ENCODE data around the gene KCNB1.

KCNB1 gene

GRCh38 chr20:49515586-49515985 lies 33.1 kb upstream of the KCNB1 start:
- Histone ChIP-seq H3K27ac (ENCODE audit: low read length) (no peak overlapping the region), H3K4me1 (ENCODE audit: control insufficient read depth, low read depth, low read length) (no peaks in the 10 kb centered on the region), H3K27me3 (ENCODE audit: control insufficient read depth, insufficient read depth, low read length) (no peaks in the 10 kb centered on the region), H3K36me3 (ENCODE audit: control insufficient read depth, low read depth, low read length) (peaks cover 2% of the 10 kb centered on the region), H3K4me3 (ENCODE audit: low read length) (no peak overlapping the region), H3K9ac (ENCODE audit: low read length) (no peak overlapping the region), H3K9me3 (ENCODE audit: control insufficient read depth, low read depth, low read length) (no peaks in the 10 kb centered on the region)

DNA sequence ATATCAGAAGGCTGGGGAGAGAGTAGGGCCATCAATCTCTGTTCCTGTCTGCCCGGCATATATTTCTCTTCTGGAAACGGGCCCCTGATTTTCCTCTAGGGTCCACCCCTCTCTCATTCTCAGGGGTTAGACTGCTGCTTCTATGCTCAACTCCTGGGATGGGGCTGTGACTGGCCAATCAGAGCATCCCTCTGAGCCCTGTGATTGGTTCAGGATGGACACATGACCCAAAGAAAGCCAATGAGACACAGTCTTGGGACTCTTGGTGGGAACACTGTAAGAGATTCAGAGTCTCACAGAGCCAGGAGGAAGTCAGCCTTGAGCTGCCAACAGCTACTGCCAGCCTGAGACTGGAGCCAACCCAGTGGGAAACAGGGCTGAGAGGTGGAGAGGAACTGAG lies 31.0 kb upstream of the KCNB1 start:
- Histone ChIP-seq H3K36me3 (ENCODE audit: control insufficient read depth, low read depth, low read length) (peaks cover 2% of the 10 kb centered on the region), H3K27me3 (ENCODE audit: control insufficient read depth, insufficient read depth, low read length) (no peaks in the 10 kb centered on the region), H3K9ac (ENCODE audit: low read length) (no peak overlapping the region), H3K4me1 (ENCODE audit: control insufficient read depth, low read depth, low read length) (no peaks in the 10 kb centered on the region), H3K4me3 (ENCODE audit: low read length) (no peak overlapping the region), H3K9me3 (ENCODE audit: control insufficient read depth, low read depth, low read length) (no peaks in the 10 kb centered on the region), H3K27ac (ENCODE audit: low read length) (no peak overlapping the region)

GRCh38 chr20:49513009-49513408 lies 30.5 kb upstream of the KCNB1 start:
- no peak overlapping the region for H3K4me3 ChIP-seq (ENCODE audit: low read length)
- no peaks in the 10 kb centered on the region for H3K4me1 ChIP-seq (ENCODE audit: control insufficient read depth, low read depth, low read length)
- no peak overlapping the region for H3K9ac ChIP-seq (ENCODE audit: low read length)
- H3K9me3 ChIP-seq (ENCODE audit: control insufficient read depth, low read depth, low read length) = no peaks in the 10 kb centered on the region
- H3K27ac ChIP-seq (ENCODE audit: low read length) = no peak overlapping the region
- no peaks in the 10 kb centered on the region for H3K27me3 ChIP-seq (ENCODE audit: control insufficient read depth, insufficient read depth, low read length)
- peaks cover 2% of the 10 kb centered on the region for H3K36me3 ChIP-seq (ENCODE audit: control insufficient read depth, low read depth, low read length)

DNA sequence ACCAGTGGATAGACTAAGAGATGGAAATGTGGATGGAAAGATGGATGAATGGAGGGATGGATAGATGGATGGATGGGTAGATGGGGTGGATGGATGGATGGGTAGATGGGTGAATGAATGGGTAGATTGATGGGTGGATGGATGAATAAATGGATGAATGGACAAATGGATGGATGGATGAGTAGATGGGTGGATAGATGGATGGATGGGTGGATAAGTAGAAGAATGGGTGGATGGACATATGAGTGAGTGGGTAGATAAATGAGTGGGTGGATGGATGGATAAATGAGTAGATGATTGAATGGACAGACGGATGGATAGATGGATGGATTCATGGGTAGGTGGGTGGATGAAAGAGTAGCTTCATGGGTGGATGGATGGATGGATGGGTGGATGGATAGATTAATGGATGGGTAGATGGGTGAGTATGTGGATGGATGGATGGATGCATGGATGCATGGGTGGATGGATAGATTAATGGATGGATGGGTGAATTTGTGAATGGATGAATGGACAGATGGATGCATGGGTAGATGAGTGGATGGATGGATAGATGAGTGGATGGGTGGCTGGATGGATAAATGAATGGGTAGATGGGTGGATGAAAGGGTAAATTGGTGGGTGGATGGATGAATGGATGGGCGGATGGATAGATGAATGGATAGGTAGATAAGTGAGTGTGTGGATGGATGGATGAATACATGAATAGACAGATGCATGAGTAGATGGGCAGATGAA lies 29.5 kb upstream of the KCNB1 start:
- no peak overlapping the region for H3K27ac ChIP-seq (ENCODE audit: low read length)
- no peak overlapping the region for H3K4me3 ChIP-seq (ENCODE audit: low read length)
- H3K9me3 ChIP-seq (ENCODE audit: control insufficient read depth, low read depth, low read length) = no peaks in the 10 kb centered on the region
- no peaks in the 10 kb centered on the region for H3K36me3 ChIP-seq (ENCODE audit: control insufficient read depth, low read depth, low read length)
- H3K27me3 ChIP-seq (ENCODE audit: control insufficient read depth, insufficient read depth, low read length) = no peaks in the 10 kb centered on the region
- H3K4me1 ChIP-seq (ENCODE audit: control insufficient read depth, low read depth, low read length) = no peaks in the 10 kb centered on the region
- H3K9ac ChIP-seq (ENCODE audit: low read length) = no peak overlapping the region

DNA sequence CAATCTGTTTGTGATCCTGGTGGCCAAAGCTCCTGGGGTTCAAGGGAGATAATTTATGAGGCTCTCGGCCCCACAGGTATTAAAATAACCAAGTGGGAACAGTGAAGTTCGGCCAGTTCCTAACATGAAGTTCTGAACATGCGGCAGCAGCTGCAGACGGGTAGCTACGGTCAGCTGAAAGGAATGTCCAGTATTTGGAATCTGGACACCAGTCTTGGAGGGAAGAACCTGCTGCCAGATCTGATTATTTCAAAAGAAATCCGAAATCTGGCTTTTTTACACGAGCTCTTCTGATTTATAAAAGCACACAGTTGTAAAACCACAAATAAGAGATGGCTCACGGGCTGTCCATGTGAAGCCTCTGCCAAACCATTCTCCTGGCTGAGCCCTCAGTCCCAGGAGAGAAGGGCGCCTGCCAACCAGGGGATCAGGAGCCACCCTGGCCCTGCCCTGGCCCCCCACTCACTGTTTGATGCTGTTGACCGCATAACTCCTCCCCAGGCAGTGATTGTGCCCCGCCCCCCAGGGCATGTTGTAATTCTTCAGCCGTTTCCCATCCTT lies 28.2 kb upstream of the KCNB1 start:
- no peak overlapping the region for H3K9ac ChIP-seq (ENCODE audit: low read length)
- no peaks in the 10 kb centered on the region for H3K9me3 ChIP-seq (ENCODE audit: control insufficient read depth, low read depth, low read length)
- no peak overlapping the region for H3K4me3 ChIP-seq (ENCODE audit: low read length)
- no peaks in the 10 kb centered on the region for H3K36me3 ChIP-seq (ENCODE audit: control insufficient read depth, low read depth, low read length)
- no peaks in the 10 kb centered on the region for H3K27me3 ChIP-seq (ENCODE audit: control insufficient read depth, insufficient read depth, low read length)
- H3K4me1 ChIP-seq (ENCODE audit: control insufficient read depth, low read depth, low read length) = peaks cover 3% of the 10 kb centered on the region
- H3K27ac ChIP-seq (ENCODE audit: low read length) = no peak overlapping the region

DNA sequence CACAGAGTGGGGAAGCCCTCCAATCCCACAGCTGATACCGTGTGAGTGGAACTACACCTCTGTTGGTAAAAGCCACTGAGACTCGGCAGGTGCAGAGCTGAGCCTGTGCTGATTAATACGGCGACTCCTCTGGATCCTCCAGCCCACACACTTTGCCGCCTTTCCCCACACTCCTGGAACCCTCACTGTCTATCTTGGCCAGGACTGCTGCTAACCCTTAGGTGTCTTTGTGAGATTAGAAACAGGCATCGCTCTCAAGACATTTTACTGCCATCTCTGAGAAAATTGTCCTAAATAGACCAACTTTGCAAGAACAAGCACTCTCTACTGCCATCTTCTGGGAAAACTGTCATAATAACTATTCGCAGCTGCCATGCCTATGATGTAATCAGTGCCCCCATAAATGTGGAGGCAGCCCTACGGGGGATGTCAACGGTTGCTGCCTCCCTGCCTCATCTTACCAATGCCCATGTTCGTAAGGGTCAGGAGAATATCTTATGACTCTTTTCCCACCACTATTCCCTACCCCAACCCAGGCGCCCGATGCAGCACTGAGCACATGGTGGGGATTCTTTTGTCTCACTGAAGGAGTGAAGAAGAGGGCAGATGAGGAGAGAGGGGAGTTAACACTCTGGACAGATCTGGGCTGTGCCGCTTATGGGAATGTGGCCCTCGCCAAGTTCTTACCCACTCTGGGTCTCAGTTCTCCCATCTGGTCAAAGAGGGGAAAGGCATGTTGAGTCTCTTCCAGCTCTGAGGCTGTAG lies 26.1 kb upstream of the KCNB1 start:
- H3K36me3 ChIP-seq (ENCODE audit: control insufficient read depth, low read depth, low read length) = no peaks in the 10 kb centered on the region
- no peaks in the 10 kb centered on the region for H3K9me3 ChIP-seq (ENCODE audit: control insufficient read depth, low read depth, low read length)
- H3K4me1 ChIP-seq (ENCODE audit: control insufficient read depth, low read depth, low read length) = peaks cover 8% of the 10 kb centered on the region
- no peak overlapping the region for H3K27ac ChIP-seq (ENCODE audit: low read length)
- no peak overlapping the region for H3K9ac ChIP-seq (ENCODE audit: low read length)
- H3K4me3 ChIP-seq (ENCODE audit: low read length) = no peak overlapping the region
- H3K27me3 ChIP-seq (ENCODE audit: control insufficient read depth, insufficient read depth, low read length) = no peaks in the 10 kb centered on the region

DNA sequence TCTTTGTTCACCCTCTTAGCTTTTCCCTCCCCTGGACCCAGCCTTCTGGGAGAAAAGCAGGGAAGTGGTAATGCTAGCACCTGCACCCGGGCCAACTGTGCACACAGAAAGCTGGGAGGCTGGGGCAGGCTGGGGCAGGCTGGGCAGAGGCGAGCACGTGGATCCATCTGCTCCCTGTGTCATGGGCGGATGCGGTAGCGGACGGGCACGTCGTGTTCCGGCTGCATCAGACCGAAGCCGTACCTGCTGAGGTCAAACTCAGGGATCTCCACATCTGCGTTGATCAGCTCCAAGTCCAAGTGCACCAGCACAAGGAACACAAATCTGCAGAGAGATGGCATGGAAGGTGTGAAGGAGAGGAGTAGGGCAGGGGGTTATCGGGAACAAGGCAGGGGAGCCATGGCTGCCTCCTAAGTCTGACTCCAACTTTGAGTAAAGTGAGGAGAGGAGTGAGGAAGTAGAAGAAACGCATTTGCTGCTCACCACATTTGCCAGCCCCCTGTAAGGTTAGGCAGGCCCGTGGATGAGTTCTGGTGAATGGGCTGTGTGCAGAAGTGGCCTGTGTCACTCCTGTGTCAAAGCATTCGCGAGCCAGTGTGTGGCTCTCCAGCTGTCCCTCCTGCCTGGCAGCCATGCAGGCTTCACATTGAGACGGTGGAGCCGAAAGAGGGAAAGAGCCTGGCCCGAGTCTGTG lies 25.4 kb upstream of the KCNB1 start:
- Histone ChIP-seq H3K9ac (ENCODE audit: low read length) (no peak overlapping the region), H3K9me3 (ENCODE audit: control insufficient read depth, low read depth, low read length) (no peaks in the 10 kb centered on the region), H3K27me3 (ENCODE audit: control insufficient read depth, insufficient read depth, low read length) (no peaks in the 10 kb centered on the region), H3K4me1 (ENCODE audit: control insufficient read depth, low read depth, low read length) (peaks cover 8% of the 10 kb centered on the region), H3K4me3 (ENCODE audit: low read length) (no peak overlapping the region), H3K27ac (ENCODE audit: low read length) (no peak overlapping the region), H3K36me3 (ENCODE audit: control insufficient read depth, low read depth, low read length) (no peaks in the 10 kb centered on the region)

DNA sequence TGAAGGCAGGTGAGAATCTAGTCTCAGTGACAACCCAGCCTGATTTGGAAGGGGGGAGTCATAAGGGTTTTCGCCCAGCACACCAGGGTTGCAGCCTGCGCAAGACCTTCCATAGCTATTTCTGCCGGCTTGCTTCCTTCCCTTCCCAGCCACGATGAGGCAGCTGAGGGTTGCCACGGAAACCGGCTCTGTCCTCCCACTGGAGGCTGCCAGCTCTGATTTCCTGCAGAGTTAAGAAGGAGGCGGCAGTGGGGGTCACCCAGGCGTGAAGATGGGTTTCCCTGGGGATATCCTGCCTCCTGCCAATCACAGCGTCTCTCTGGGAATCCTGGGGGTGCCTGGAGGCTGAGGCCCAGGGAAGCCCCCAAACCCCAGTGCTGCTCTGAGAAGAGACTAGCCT lies 23.1 kb upstream of the KCNB1 start:
- Histone ChIP-seq H3K9ac (ENCODE audit: low read length) (no peak overlapping the region), H3K9me3 (ENCODE audit: control insufficient read depth, low read depth, low read length) (no peaks in the 10 kb centered on the region), H3K4me1 (ENCODE audit: control insufficient read depth, low read depth, low read length) (peaks cover 8% of the 10 kb centered on the region), H3K4me3 (ENCODE audit: low read length) (no peak overlapping the region), H3K27me3 (ENCODE audit: control insufficient read depth, insufficient read depth, low read length) (no peaks in the 10 kb centered on the region), H3K27ac (ENCODE audit: low read length) (no peak overlapping the region), H3K36me3 (ENCODE audit: control insufficient read depth, low read depth, low read length) (no peaks in the 10 kb centered on the region)

DNA sequence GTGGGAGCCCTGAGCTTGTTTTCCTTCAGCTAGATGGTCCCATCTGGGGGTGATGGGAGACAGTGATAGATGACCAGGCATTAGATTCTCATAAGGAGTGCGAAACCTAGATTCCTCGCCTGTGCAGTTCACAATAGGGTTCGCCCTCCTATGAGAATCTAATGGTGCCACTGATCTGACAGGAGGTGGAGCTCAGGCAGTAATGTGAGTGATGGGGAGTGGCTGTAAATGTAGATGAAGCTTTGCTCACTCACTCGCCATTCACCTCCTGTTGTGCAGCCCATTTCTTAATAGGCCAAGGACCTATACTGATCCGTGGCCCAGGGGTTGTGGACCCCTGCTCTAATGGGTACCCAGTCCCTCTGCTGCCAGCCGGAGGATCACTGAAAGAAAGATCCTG lies 20.7 kb upstream of the KCNB1 start:
- no peaks in the 10 kb centered on the region for H3K9me3 ChIP-seq (ENCODE audit: control insufficient read depth, low read depth, low read length)
- no peak overlapping the region for H3K4me3 ChIP-seq (ENCODE audit: low read length)
- H3K4me1 ChIP-seq (ENCODE audit: control insufficient read depth, low read depth, low read length) = peaks cover 8% of the 10 kb centered on the region
- no peaks in the 10 kb centered on the region for H3K36me3 ChIP-seq (ENCODE audit: control insufficient read depth, low read depth, low read length)
- H3K27ac ChIP-seq (ENCODE audit: low read length) = no peak overlapping the region
- no peaks in the 10 kb centered on the region for H3K27me3 ChIP-seq (ENCODE audit: control insufficient read depth, insufficient read depth, low read length)
- H3K9ac ChIP-seq (ENCODE audit: low read length) = no peak overlapping the region

GRCh38 chr20:49501917-49502316 lies 19.4 kb upstream of the KCNB1 start:
- H3K27ac ChIP-seq (ENCODE audit: low read length) = no peak overlapping the region
- H3K9ac ChIP-seq (ENCODE audit: low read length) = no peak overlapping the region
- no peaks in the 10 kb centered on the region for H3K9me3 ChIP-seq (ENCODE audit: control insufficient read depth, low read depth, low read length)
- peaks cover 11% of the 10 kb centered on the region for H3K4me1 ChIP-seq (ENCODE audit: control insufficient read depth, low read depth, low read length)
- no peaks in the 10 kb centered on the region for H3K27me3 ChIP-seq (ENCODE audit: control insufficient read depth, insufficient read depth, low read length)
- H3K4me3 ChIP-seq (ENCODE audit: low read length) = no peak overlapping the region
- H3K36me3 ChIP-seq (ENCODE audit: control insufficient read depth, low read depth, low read length) = no peaks in the 10 kb centered on the region

GRCh38 chr20:49497398-49497669 lies 14.9 kb upstream of the KCNB1 start:
- peaks cover 3% of the 10 kb centered on the region for H3K4me1 ChIP-seq (ENCODE audit: control insufficient read depth, low read depth, low read length)
- H3K4me3 ChIP-seq (ENCODE audit: low read length) = no peak overlapping the region
- no peaks in the 10 kb centered on the region for H3K27me3 ChIP-seq (ENCODE audit: control insufficient read depth, insufficient read depth, low read length)

More at GRCh38 chr20:49497398-49497669, 14.9 kb upstream of the KCNB1 start:
- H3K9me3 ChIP-seq (ENCODE audit: control insufficient read depth, low read depth, low read length) = no peaks in the 10 kb centered on the region
- H3K9ac ChIP-seq (ENCODE audit: low read length) = no peak overlapping the region
- H3K27ac ChIP-seq (ENCODE audit: low read length) = no peak overlapping the region
- no peaks in the 10 kb centered on the region for H3K36me3 ChIP-seq (ENCODE audit: control insufficient read depth, low read depth, low read length)

All from iPS-18a (cell line).